H1 (cell line): ENCODE measurements around the gene ABTB1. TPM values are rescaled to one million over a fixed set of nuclear protein-coding genes. Genes with fewer than 3 reads are reported as not detected.

Source experiments
- CTCF ChIA-PET: fragments of 300-600 bp; sonication (Branson Sonifier 250); formaldehyde crosslinking; loops from one replicate; lab custom pipeline; 2021; ENCODE audit not compliant: partially characterized antibody; lab: Charles Lee
- POLR2A ChIA-PET: fragments of 300-600 bp; sonication (Branson Sonifier 250); formaldehyde crosslinking; loops from one replicate; lab custom pipeline; 2021; ENCODE audit warnings: inconsistent platforms; ENCODE audit not compliant: partially characterized antibody; lab: Charles Lee
- DNase-seq, 2 experiments: peaks; one replicate each; pipeline versions ENCODE4 v3.0.0 to v3.0.0-alpha.2; 2010 to 2022; ENCODE audit warnings: low spot score in 2 of 2, low read depth in 1 of 2, mixed read lengths in 1 of 2
- FAIRE-seq: peaks from 2 replicates; lab custom pipeline; 2011; peaks lifted over from hg19 to GRCh38; lab: Jason Lieb, UNC
- H2AFZ ChIP-seq: 2 replicates; pipeline ENCODE4 v1.8.1; 2012; ENCODE audit warnings: low read length, inconsistent platforms
- H2AK5ac ChIP-seq: 2 replicates; pipeline ENCODE4 v1.6.1; 2013; ENCODE audit warnings: low read depth, low read length
- H2BK120ac ChIP-seq: replicated peaks from 2 replicates; pipeline ENCODE3; 2013; ENCODE audit warnings: low read depth, low read length, inconsistent platforms
- H2BK12ac ChIP-seq: 2 replicates; pipeline ENCODE4 v1.6.1; 2013; ENCODE audit warnings: low read depth, low read length
- H2BK15ac ChIP-seq: 2 replicates; pipeline ENCODE4 v1.6.1; 2013; ENCODE audit warnings: low read length
- H2BK20ac ChIP-seq: 2 replicates; pipeline ENCODE4 v1.6.1; 2013; ENCODE audit warnings: low read length
- H2BK5ac ChIP-seq: 2 replicates; pipeline ENCODE4 v1.6.1; 2013; ENCODE audit warnings: low read depth, low read length
- H3K14ac ChIP-seq: 2 replicates; pipeline ENCODE4 v1.6.1; 2013; ENCODE audit warnings: inconsistent platforms; ENCODE audit not compliant: insufficient read length
- H3K18ac ChIP-seq: 2 replicates; pipeline ENCODE4 v1.6.1; 2013; ENCODE audit warnings: low read length; ENCODE audit errors: extremely low read depth
- H3K23ac ChIP-seq: 2 replicates; pipeline ENCODE4 v1.6.1; 2013; ENCODE audit warnings: inconsistent platforms; ENCODE audit not compliant: insufficient read length
- H3K23me2 ChIP-seq: 2 replicates; pipeline ENCODE4 v1.6.1; 2013; ENCODE audit warnings: low read depth, low read length
- H3K27ac ChIP-seq: 2 replicates; pipeline ENCODE4 v1.6.1; 2011; ENCODE audit warnings: low read depth, low read length, inconsistent platforms
- H3K27me3 ChIP-seq, 4 experiments: replicated peaks in 1 of 4; 1 replicate in 1 of 4; 2 replicates in 3 of 4; pipeline versions ENCODE4 v1.6.1 to v1.8.1; 2011 to 2013; ENCODE audit warnings: low read length in 3 of 4, mild to moderate bottlenecking in 3 of 4, inconsistent platforms in 2 of 4, mixed read lengths in 2 of 4, moderate library complexity in 1 of 4; ENCODE audit not compliant: control insufficient read depth in 3 of 4, insufficient read depth in 3 of 4; ENCODE audit errors: extremely low read depth in 1 of 4
- H3K36me3 ChIP-seq, 4 experiments: 2 replicates each; pipeline versions ENCODE4 v1.6.1 to v1.8.1; 2011 to 2013; ENCODE audit warnings: mild to moderate bottlenecking in 4 of 4, low read length in 3 of 4, moderate library complexity in 2 of 4, control low read depth in 1 of 4, inconsistent platforms in 1 of 4; ENCODE audit not compliant: insufficient read depth in 4 of 4, control insufficient read depth in 2 of 4
- H3K4ac ChIP-seq: replicated peaks from 2 replicates; pipeline ENCODE3; 2013; ENCODE audit warnings: low read length, low read depth, mixed read lengths, inconsistent platforms; ENCODE audit not compliant: insufficient read length
- H3K4me1 ChIP-seq, 4 experiments: replicated peaks in 1 of 4; 1 replicate in 1 of 4; 2 replicates in 3 of 4; pipeline versions ENCODE4 v1.6.1 to v1.8.1; 2011 to 2013; ENCODE audit warnings: low read length in 3 of 4, inconsistent platforms in 2 of 4, mixed read lengths in 1 of 4; ENCODE audit not compliant: insufficient read depth in 4 of 4, control insufficient read depth in 3 of 4
- H3K4me2 ChIP-seq, 2 experiments: 2 replicates each; pipeline versions ENCODE4 v1.6.1 to v1.8.1; 2011 to 2013; ENCODE audit warnings: low read depth in 2 of 2, low read length in 2 of 2, control low read depth in 1 of 2, inconsistent platforms in 1 of 2, mild to moderate bottlenecking in 1 of 2; ENCODE audit not compliant: insufficient read depth in 1 of 2
- H3K4me3 ChIP-seq, 4 experiments: fragments of 200-600, 300-600 bp in 1 of 4; sonication (generic), shearing (Covaris generic), sonication (Bioruptor Twin) in 1 of 4; 2 replicates each; pipeline versions ENCODE4 v1.5.1 to v1.8.1; 2011 to 2016; ENCODE audit warnings: low read length in 4 of 4, low read depth in 3 of 4, control low read depth in 2 of 4, inconsistent platforms in 2 of 4, mild to moderate bottlenecking in 2 of 4, mixed read lengths in 1 of 4, moderate library complexity in 1 of 4; ENCODE audit not compliant: insufficient read depth in 2 of 4; ENCODE audit errors: extremely low read depth in 1 of 4
- H3K56ac ChIP-seq: replicated peaks from 2 replicates; pipeline ENCODE3; 2013; ENCODE audit warnings: low read depth, mild to moderate bottlenecking, mixed read lengths, low read length, inconsistent platforms; ENCODE audit not compliant: insufficient read length
- H3K79me1 ChIP-seq: 2 replicates; pipeline ENCODE4 v1.6.1; 2013; ENCODE audit warnings: low read depth, low read length, control low read depth
- H3K79me2 ChIP-seq, 2 experiments: 2 replicates each; pipeline versions ENCODE4 v1.6.1 to v1.8.1; 2012 to 2013; ENCODE audit warnings: low read length in 2 of 2, mild to moderate bottlenecking in 2 of 2, inconsistent platforms in 1 of 2; ENCODE audit not compliant: insufficient read depth in 2 of 2, control insufficient read depth in 1 of 2
- H3K9ac ChIP-seq, 4 experiments: replicated peaks in 1 of 4; 1 replicate in 1 of 4; 2 replicates in 3 of 4; pipeline versions ENCODE4 v1.6.1 to v1.8.1; 2011 to 2013; ENCODE audit warnings: low read depth in 3 of 4, low read length in 3 of 4, control low read depth in 2 of 4, mild to moderate bottlenecking in 2 of 4, moderate library complexity in 2 of 4, inconsistent platforms in 1 of 4; ENCODE audit errors: extremely low read depth in 1 of 4
- H3K9me3 ChIP-seq, 2 experiments: 2 replicates each; pipeline versions ENCODE4 v1.6.1 to v1.8.1; 2012 to 2013; ENCODE audit warnings: mild to moderate bottlenecking in 2 of 2, moderate library complexity in 2 of 2, control low read depth in 1 of 2, inconsistent platforms in 1 of 2, low read depth in 1 of 2, low read length in 1 of 2, mixed read lengths in 1 of 2; ENCODE audit not compliant: insufficient read depth in 2 of 2
- H4K20me1 ChIP-seq, 2 experiments: replicated peaks in 1 of 2; 2 replicates each; pipeline versions ENCODE3 to v1.8.1; 2011 to 2013; ENCODE audit warnings: inconsistent platforms in 2 of 2, low read length in 2 of 2, mild to moderate bottlenecking in 1 of 2; ENCODE audit not compliant: insufficient read depth in 2 of 2, control insufficient read depth in 1 of 2
- H4K5ac ChIP-seq: 2 replicates; pipeline ENCODE4 v1.6.1; 2013; ENCODE audit warnings: low read length, low read depth, mixed read lengths, inconsistent platforms; ENCODE audit not compliant: insufficient read length
- H4K8ac ChIP-seq: 2 replicates; pipeline ENCODE4 v1.8.0; 2013; ENCODE audit warnings: mild to moderate bottlenecking, moderate library complexity, low read length, inconsistent platforms; ENCODE audit not compliant: insufficient read depth; ENCODE audit errors: extremely low read depth
- H4K91ac ChIP-seq: replicated peaks from 2 replicates; pipeline ENCODE3; 2013; ENCODE audit warnings: low read length, mixed read lengths, inconsistent platforms; ENCODE audit not compliant: insufficient read length
- CBX5 ChIP-seq: fragments of 300-800, 300-1000 bp; sonication (generic); IDR thresholded peaks from 2 replicates; pipeline ENCODE4 v1.7.1; 2016; ENCODE audit warnings: antibody characterized with exemption, low read length, low read depth
- E2F6 ChIP-seq: IDR thresholded peaks from 2 replicates; pipeline ENCODE4 v1.6.1; 2012; ENCODE audit warnings: inconsistent platforms
- NANOG ChIP-seq: IDR thresholded peaks from 2 replicates; pipeline ENCODE4 v1.6.1; 2011; ENCODE audit warnings: low read length, low read depth, mild to moderate bottlenecking, inconsistent platforms; ENCODE audit not compliant: insufficient read depth, poor library complexity, severe bottlenecking
- POLR2AphosphoS5 ChIP-seq: IDR thresholded peaks from 2 replicates; pipeline ENCODE4 v1.6.1; 2011; ENCODE audit warnings: low read depth, low read length
- RNF2 ChIP-seq: fragments of 200-900, 300-1000 bp; sonication (generic); IDR thresholded peaks from 2 replicates; pipeline ENCODE4 v1.7.1; 2016; ENCODE audit warnings: borderline replicate concordance, low read depth, mild to moderate bottlenecking, antibody characterized with exemption, low read length; ENCODE audit not compliant: poor library complexity, severe bottlenecking; ENCODE audit errors: missing control alignments
- SUZ12 ChIP-seq: fragments of 200-600 bp; sonication (generic); IDR thresholded peaks from 2 replicates; pipeline ENCODE4 v1.6.1; 2012; ENCODE audit warnings: mild to moderate bottlenecking, inconsistent platforms, low read length, moderate library complexity, mixed read lengths
- WGBS, 2 experiments: shearing (Covaris generic) in 1 of 2; methylation state at CpG; one replicate each; pipeline versions ENCODE4 v1.1.6 to v1.1.7; 2013 to 2015; ENCODE audit warnings: low lambda C conversion rate in 2 of 2, mixed read lengths in 2 of 2, inconsistent platforms in 1 of 2, low coverage in 1 of 2, missing lambda C conversion rate in 1 of 2; ENCODE audit not compliant: insufficient replicate concordance in 2 of 2, insufficient coverage in 1 of 2, insufficient read length in 1 of 2; ENCODE audit errors: extremely low coverage in 1 of 2, missing lambda C conversion rate in 1 of 2; 5-methylcytosine and 5-hydroxymethylcytosine counted together
- long read RNA-seq, 2 experiments: library from RNA in 1 of 2; library from capped mRNA in 1 of 2; stranded (forward); transcript quantifications; one replicate each; pipeline ENCODE4 v2.0.0, GENCODE V29; 2021; ENCODE audit warnings: inconsistent platforms in 1 of 2
- polyA minus RNA-seq, 3 experiments: library from RNA; depleted of rRNA, polyadenylated mRNA; stranded (reverse); fragments of >200 nt; gene quantifications; 1 replicate in 2 of 3; 2 replicates in 1 of 3; pipeline ENCODE4 v1.2.3, GENCODE V29; 2011
- polyA plus RNA-seq, 7 experiments: library from polyadenylated mRNA; depleted of rRNA in 3 of 7; stranded (reverse) in 5 of 7; unstranded in 2 of 7; fragments of >200 nt in 5 of 7; fragments of 200-250 nt in 2 of 7; gene quantifications; 1 replicate in 5 of 7; 2 replicates in 1 of 7; 4 replicates in 1 of 7; pipeline versions ENCODE4 v1.2.1 to v1.2.3, GENCODE V29; 2011 to 2013; ENCODE audit warnings: missing spikeins in 2 of 7, mixed read lengths in 2 of 7
- total RNA-seq: library from RNA; stranded (reverse); fragmentation: NEBNext Ultra II Directional; extraction: Animal tissue kit (Norgen Biotek cat#: 25700); gene quantifications from 2 replicates; pipeline ENCODE4 v1.2.1, GENCODE V29; 2021

Gene ABTB1
- total RNA-seq (7.0 and 9.4 TPM in 2 replicates), polyA plus RNA-seq (2011; rRNA removed) (7.1 and 12.8 TPM in 2 replicates), polyA minus RNA-seq (2011; rRNA and poly(A)+ RNA removed) (6.0 and 7.2 TPM in 2 replicates)
- 11.4 TPM for polyA plus RNA-seq (2011; cell fraction: cytosol; rRNA removed)
- polyA plus RNA-seq (2011; cell fraction: nucleus; rRNA removed), result 56.1 TPM
- polyA plus RNA-seq (2012, experiment 1 of 2), result 4.9 to 6.9 TPM (median 6.6 TPM) in 4 replicates
- 4.4 TPM for polyA plus RNA-seq (2012, experiment 2 of 2)
- 3.8 TPM for polyA plus RNA-seq (2013, experiment 1 of 2)
- 4.3 TPM for polyA plus RNA-seq (2013, experiment 2 of 2)
- 5.5 TPM for polyA minus RNA-seq (2011; cell fraction: cytosol; rRNA and poly(A)+ RNA removed)
- 14.8 TPM for polyA minus RNA-seq (2011; cell fraction: nucleus; rRNA and poly(A)+ RNA removed)
- long read RNA-seq, experiment 1, partial matches to known transcripts, result 1 of 3 reads
- long read RNA-seq, experiment 1, other reads (novel, unspliced or antisense), result 1 of 3 reads
- long read RNA-seq, experiment 2, partial matches to known transcripts, result 1 of 1 reads
- long read RNA-seq, experiment 2, other reads (novel, unspliced or antisense), result 0 of 1 reads

GRCh38 chr3:127672429-127673190 is at the start of gene ABTB1:
ABTB1 (plus strand) TSS chr3:127672952; CDS start chr3:127673026, 74 bp downstream.
- ChIA-PET POLR2A (interaction anchor here (1.0 to 1.2 kb wide), 2 partner anchors 66 to 150 kb away, joined by 3 read pairs; partner anchors contain the start of gene MGLL), CTCF (interaction anchor here (0.9 to 3.5 kb wide), 5 partner anchors 7 to 159 kb away, joined by 3 to 17 read pairs (median 4); no protein-coding TSS in a partner anchor)
- H2BK120ac ChIP-seq, result no peak within 1 kb of the TSS
- H3K4me3 ChIP-seq, result peak within 1 kb of the TSS; percentile 58 to 98 (median 78)
- no peak for FAIRE-seq
- H2BK5ac ChIP-seq, result peak within 1 kb of the TSS; percentile 60; the same call in 1 of the 2 replicates
- H3K27ac ChIP-seq, result peak within 1 kb of the TSS; percentile 52; the same call in 1 of the 2 replicates
- H3K4me2 ChIP-seq, result peak within 1 kb of the TSS; percentile 87 to 97
- H3K36me3 ChIP-seq, result no peaks in the 10 kb centered on the region
- H3K27me3 ChIP-seq, result no peaks in the 10 kb centered on the region; a peak in 2 of 7 replicates
- H2AFZ ChIP-seq, result peak within 1 kb of the TSS; percentile 15; the same call in 1 of the 2 replicates
- H3K9me3 ChIP-seq, result no peaks in the 10 kb centered on the region
- H3K23ac ChIP-seq, result no peak within 1 kb of the TSS
- H3K23me2 ChIP-seq, result peaks cover 12% of the 10 kb centered on the region; the same call in 1 of the 2 replicates
- H3K79me1 ChIP-seq, result no peaks in the 10 kb centered on the region
- H4K20me1 ChIP-seq, result no peaks in the 10 kb centered on the region
- peak within 1 kb of the TSS; percentile 89 for H4K8ac ChIP-seq
- H3K14ac ChIP-seq, result no peak within 1 kb of the TSS
- 0% methylated on average over 15 of the region's 102 CpGs; no CpG with 5 or more reads in 1 of the 2 experiments for WGBS, 2 experiments
- H3K56ac ChIP-seq, result no peak within 1 kb of the TSS
- H4K5ac ChIP-seq, result peak within 1 kb of the TSS; percentile 23
- peak in 1 of 2 experiments; percentile 87 for DNase-seq
- peak within 1 kb of the TSS; percentile 65 for H4K91ac ChIP-seq
- H2BK20ac ChIP-seq, result no peak within 1 kb of the TSS
- no peak within 1 kb of the TSS for H3K4ac ChIP-seq
- H3K18ac ChIP-seq, result peak within 1 kb of the TSS; percentile 95
- H2BK15ac ChIP-seq, result no peak within 1 kb of the TSS; the same call in 1 of the 2 replicates
- no peak within 1 kb of the TSS for H2AK5ac ChIP-seq
- peaks cover 0 to 14% (median 10%) of the 10 kb centered on the region in 4 experiments; a peak in 6 of 7 replicates for H3K4me1 ChIP-seq
- H2BK12ac ChIP-seq, result no peak within 1 kb of the TSS
- peak within 1 kb of the TSS in 3 of 4 experiments; percentile 54 to 70 (median 62); a peak in 5 of 7 replicates for H3K9ac ChIP-seq
- H3K79me2 ChIP-seq, result no peaks in the 10 kb centered on the region
- no peak for TF ChIP-seq RNF2
- TF ChIP-seq POLR2AphosphoS5, result peak; percentile 16
- TF ChIP-seq CBX5, result no peak
- TF ChIP-seq E2F6, result 0 out of 2 replicates have a peak, but pooled peaks have one; percentile 47
- no peak for TF ChIP-seq SUZ12
- TF ChIP-seq NANOG, result no peak
